MM.1S (cell line): ENCODE results near the gene PCDHGB1.

Experiments used
- EZH2 ChIP-seq: fragments of 300-600 bp; sonication (generic); optimal IDR thresholded peaks from 2 replicates; pipeline ENCODE3; 2017; ENCODE audit warnings: low read depth, mild to moderate bottlenecking, antibody characterized with exemption, low read length, mixed read lengths
- EZH2phosphoT487 ChIP-seq: fragments of 300-600 bp; sonication (generic); IDR thresholded peaks from 2 replicates; pipeline ENCODE4 v1.6.1; 2018; ENCODE audit warnings: antibody characterized with exemption, low read length
- TF ChIP-seq, protein P1 (sequence below): fragments of 300-600 bp; sonication (generic); IDR thresholded peaks from 2 replicates; pipeline ENCODE4 v1.5.1; 2016; ENCODE audit warnings: antibody characterized with exemption, low read length, mixed read lengths

DNA sequence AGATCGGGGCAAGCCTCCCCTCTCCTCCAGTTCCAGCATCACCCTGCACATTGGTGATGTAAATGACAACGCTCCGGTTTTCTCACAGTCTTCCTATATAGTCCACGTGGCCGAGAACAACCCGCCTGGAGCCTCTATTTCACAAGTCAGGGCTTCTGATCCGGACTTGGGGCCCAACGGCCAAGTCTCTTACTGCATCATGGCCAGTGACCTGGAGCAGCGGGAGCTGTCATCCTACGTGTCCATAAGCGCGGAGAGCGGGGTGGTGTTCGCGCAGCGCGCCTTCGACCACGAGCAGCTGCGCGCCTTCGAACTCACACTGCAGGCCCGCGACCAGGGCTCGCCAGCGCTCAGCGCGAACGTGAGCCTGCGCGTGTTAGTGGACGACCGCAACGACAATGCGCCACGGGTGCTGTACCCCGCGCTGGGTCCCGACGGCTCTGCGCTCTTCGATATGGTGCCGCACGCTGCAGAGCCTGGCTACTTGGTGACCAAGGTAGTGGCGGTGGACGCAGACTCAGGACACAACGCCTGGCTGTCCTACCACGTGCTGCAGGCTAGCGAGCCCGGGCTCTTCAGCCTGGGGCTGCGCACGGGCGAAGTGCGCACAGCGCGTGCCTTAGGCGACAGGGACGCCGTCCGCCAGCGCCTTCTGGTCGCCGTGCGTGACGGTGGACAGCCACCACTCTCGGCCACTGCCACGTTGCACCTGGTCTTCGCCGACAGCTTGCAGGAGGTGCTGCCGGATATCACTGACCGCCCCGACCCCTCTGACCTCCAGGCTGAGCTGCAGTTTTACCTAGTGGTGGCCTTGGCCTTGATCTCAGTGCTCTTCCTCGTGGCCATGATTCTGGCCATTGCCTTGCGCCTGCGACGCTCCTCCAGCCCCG, 39.5 kb downstream of the PCDHGB1 start:
- TF ChIP-seq, protein P1, sequence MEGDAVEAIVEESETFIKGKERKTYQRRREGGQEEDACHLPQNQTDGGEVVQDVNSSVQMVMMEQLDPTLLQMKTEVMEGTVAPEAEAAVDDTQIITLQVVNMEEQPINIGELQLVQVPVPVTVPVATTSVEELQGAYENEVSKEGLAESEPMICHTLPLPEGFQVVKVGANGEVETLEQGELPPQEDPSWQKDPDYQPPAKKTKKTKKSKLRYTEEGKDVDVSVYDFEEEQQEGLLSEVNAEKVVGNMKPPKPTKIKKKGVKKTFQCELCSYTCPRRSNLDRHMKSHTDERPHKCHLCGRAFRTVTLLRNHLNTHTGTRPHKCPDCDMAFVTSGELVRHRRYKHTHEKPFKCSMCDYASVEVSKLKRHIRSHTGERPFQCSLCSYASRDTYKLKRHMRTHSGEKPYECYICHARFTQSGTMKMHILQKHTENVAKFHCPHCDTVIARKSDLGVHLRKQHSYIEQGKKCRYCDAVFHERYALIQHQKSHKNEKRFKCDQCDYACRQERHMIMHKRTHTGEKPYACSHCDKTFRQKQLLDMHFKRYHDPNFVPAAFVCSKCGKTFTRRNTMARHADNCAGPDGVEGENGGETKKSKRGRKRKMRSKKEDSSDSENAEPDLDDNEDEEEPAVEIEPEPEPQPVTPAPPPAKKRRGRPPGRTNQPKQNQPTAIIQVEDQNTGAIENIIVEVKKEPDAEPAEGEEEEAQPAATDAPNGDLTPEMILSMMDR: no peak
- no peak for TF ChIP-seq EZH2
- no peak for TF ChIP-seq EZH2phosphoT487
